H9 (cell line): ENCODE results near the gene SPRY4. TPM values are rescaled to one million over a fixed set of nuclear protein-coding genes. Genes with fewer than 3 reads are reported as not detected.

Experiments
- DNase-seq: peaks from one replicate; pipeline ENCODE4 v3.0.0-alpha.2; 2017
- H2AFZ ChIP-seq: one replicate; pipeline ENCODE4 v1.6.1; 2013; ENCODE audit warnings: mild to moderate bottlenecking, low read length, control low read depth, moderate library complexity
- H2AK5ac ChIP-seq: 2 replicates; pipeline ENCODE4 v1.6.1; 2013; ENCODE audit warnings: low read length, control low read depth, mixed read lengths; ENCODE audit not compliant: insufficient read length
- H2BK120ac ChIP-seq: one replicate; pipeline ENCODE4 v1.6.1; 2013; ENCODE audit warnings: low read depth, mild to moderate bottlenecking, low read length, control low read depth, inconsistent platforms; ENCODE audit not compliant: poor library complexity, severe bottlenecking
- H2BK12ac ChIP-seq: 2 replicates; pipeline ENCODE4 v1.6.1; 2013; ENCODE audit warnings: low read length, control low read depth, mixed read lengths, low read depth; ENCODE audit not compliant: insufficient read length
- H2BK15ac ChIP-seq: 2 replicates; pipeline ENCODE4 v1.6.1; 2013; ENCODE audit warnings: low read depth, low read length, control low read depth
- H2BK20ac ChIP-seq: one replicate; pipeline ENCODE4 v1.6.1; 2013; ENCODE audit warnings: low read depth, mild to moderate bottlenecking, low read length, control low read depth, inconsistent platforms; ENCODE audit not compliant: poor library complexity, severe bottlenecking
- H2BK5ac ChIP-seq: 2 replicates; pipeline ENCODE4 v1.6.1; 2013; ENCODE audit warnings: low read length, control low read depth, mixed read lengths; ENCODE audit not compliant: insufficient read length
- H3K14ac ChIP-seq: 2 replicates; pipeline ENCODE4 v1.6.1; 2013; ENCODE audit warnings: low read length, control low read depth; ENCODE audit not compliant: insufficient read depth
- H3K18ac ChIP-seq: 2 replicates; pipeline ENCODE4 v1.6.1; 2013; ENCODE audit warnings: low read depth, mild to moderate bottlenecking, mixed read lengths, low read length, control low read depth; ENCODE audit not compliant: insufficient read length
- H3K23ac ChIP-seq: 2 replicates; pipeline ENCODE4 v1.6.1; 2013; ENCODE audit warnings: low read length, control low read depth, mixed read lengths, low read depth; ENCODE audit not compliant: insufficient read length
- H3K23me2 ChIP-seq: 2 replicates; pipeline ENCODE4 v1.6.1; 2013; ENCODE audit warnings: low read depth, mild to moderate bottlenecking, mixed read lengths, low read length, control low read depth; ENCODE audit not compliant: insufficient read length, poor library complexity, severe bottlenecking
- H3K27ac ChIP-seq: 2 replicates; pipeline ENCODE4 v1.5.1; 2013; ENCODE audit warnings: low read length, control low read depth, mixed read lengths, low read depth; ENCODE audit not compliant: insufficient read length
- H3K27me3 ChIP-seq: 2 replicates; pipeline ENCODE4 v1.6.1; 2013; ENCODE audit warnings: low read length, control low read depth, inconsistent platforms; ENCODE audit not compliant: insufficient read depth
- H3K4ac ChIP-seq: 2 replicates; pipeline ENCODE4 v1.6.1; 2013; ENCODE audit warnings: low read depth, mild to moderate bottlenecking, control low read depth, inconsistent platforms, low read length, moderate library complexity
- H3K4me1 ChIP-seq: 2 replicates; pipeline ENCODE4 v1.6.1; 2013; ENCODE audit warnings: low read length, control low read depth, inconsistent platforms; ENCODE audit not compliant: insufficient read depth
- H3K4me2 ChIP-seq: 2 replicates; pipeline ENCODE4 v1.6.1; 2013; ENCODE audit warnings: low read length, control low read depth, mixed read lengths; ENCODE audit not compliant: insufficient read length, insufficient read depth
- H3K56ac ChIP-seq: 2 replicates; pipeline ENCODE4 v1.6.1; 2013; ENCODE audit warnings: low read depth, mild to moderate bottlenecking, mixed read lengths, low read length, control low read depth; ENCODE audit not compliant: insufficient read length
- H3K79me1 ChIP-seq: 2 replicates; pipeline ENCODE4 v1.6.1; 2013; ENCODE audit warnings: low read depth, mild to moderate bottlenecking, moderate library complexity, low read length, control low read depth, inconsistent platforms; ENCODE audit not compliant: insufficient read depth, poor library complexity, severe bottlenecking
- H3K79me2 ChIP-seq: 2 replicates; pipeline ENCODE4 v1.6.1; 2013; ENCODE audit warnings: low read length, control low read depth, inconsistent platforms; ENCODE audit not compliant: insufficient read depth
- H3K9ac ChIP-seq: 2 replicates; pipeline ENCODE4 v1.6.1; 2013; ENCODE audit warnings: low read length, control low read depth, mixed read lengths; ENCODE audit not compliant: insufficient read length; ENCODE audit errors: extremely low read depth
- H3K9me3 ChIP-seq: one replicate; pipeline ENCODE4 v1.6.1; 2013; ENCODE audit warnings: low read depth, low read length, inconsistent platforms; ENCODE audit not compliant: control insufficient read depth
- H3T11ph ChIP-seq: one replicate; pipeline ENCODE4 v1.6.1; 2013; ENCODE audit warnings: mild to moderate bottlenecking, low read length, control low read depth, inconsistent platforms
- H4K20me1 ChIP-seq: one replicate; pipeline ENCODE4 v1.6.1; 2013; ENCODE audit not compliant: control insufficient read depth, insufficient read length, insufficient read depth
- H4K5ac ChIP-seq: 2 replicates; pipeline ENCODE4 v1.6.1; 2013; ENCODE audit warnings: low read depth, mild to moderate bottlenecking, mixed read lengths, low read length, control low read depth; ENCODE audit not compliant: insufficient read length
- H4K8ac ChIP-seq: replicated peaks from 2 replicates; pipeline ENCODE4 v1.6.1; 2013; ENCODE audit warnings: low read length, control low read depth, mixed read lengths, low read depth; ENCODE audit not compliant: insufficient read length
- H4K91ac ChIP-seq: 2 replicates; pipeline ENCODE4 v1.6.1; 2013; ENCODE audit warnings: low read depth, mild to moderate bottlenecking, moderate library complexity, mixed read lengths, low read length, control low read depth; ENCODE audit not compliant: insufficient read length
- H3K27ac Mint-ChIP-seq, 3 experiments: 2 replicates in 2 of 3; 3 replicates in 1 of 3; pipeline ENCODE4 v1.8.0; 2020 to 2021; ENCODE audit warnings: mixed read lengths in 3 of 3, mild to moderate bottlenecking in 1 of 3, moderate library complexity in 1 of 3
- H3K27me3 Mint-ChIP-seq: 2 replicates; pipeline ENCODE4 v1.8.0; 2021; ENCODE audit warnings: low read depth, mild to moderate bottlenecking, moderate library complexity, mixed read lengths
- H3K36me3 Mint-ChIP-seq, 3 experiments: 2 replicates in 2 of 3; 3 replicates in 1 of 3; pipeline ENCODE4 v1.8.0; 2020 to 2021; ENCODE audit warnings: low read depth in 3 of 3, mixed read lengths in 3 of 3; ENCODE audit not compliant: insufficient read depth in 1 of 3
- H3K4me1 Mint-ChIP-seq, 2 experiments: 2 replicates each; pipeline ENCODE4 v1.8.0; 2020; ENCODE audit warnings: mixed read lengths in 2 of 2
- H3K4me3 Mint-ChIP-seq, 2 experiments: 2 replicates in 1 of 2; 3 replicates in 1 of 2; pipeline ENCODE4 v1.8.0; 2020 to 2021; ENCODE audit warnings: mild to moderate bottlenecking in 2 of 2, mixed read lengths in 2 of 2, moderate library complexity in 1 of 2
- H3K9me3 Mint-ChIP-seq, 2 experiments: 2 replicates in 1 of 2; 3 replicates in 1 of 2; pipeline ENCODE4 v1.8.0; 2020; ENCODE audit warnings: mild to moderate bottlenecking in 2 of 2, mixed read lengths in 2 of 2, moderate library complexity in 1 of 2
- CTCF ChIP-seq: fragments of 200-600 bp; sonication (generic); conservative IDR thresholded peaks from 3 replicates; pipeline ENCODE4 v1.8.0; 2021; ENCODE audit warnings: antibody characterized with exemption, mild to moderate bottlenecking
- WGBS: extraction: QIAGEN DNeasy Blood & Tissue Kit; methylation state at CpG from one replicate; pipeline ENCODE4 v1.1.7; 2013; ENCODE audit warnings: missing lambda C conversion rate, low lambda C conversion rate, mixed read lengths; ENCODE audit not compliant: insufficient read length; ENCODE audit errors: extremely low coverage; 5-methylcytosine and 5-hydroxymethylcytosine counted together
- total RNA-seq: library from RNA; stranded (reverse); gene quantifications from 2 replicates; pipeline ENCODE4 v1.2.1, GENCODE V29; 2021

Gene SPRY4
- total RNA-seq, 1 experiment from 2014 or later = 92.4 TPM

- no peaks in the 10 kb centered on the region; the same call in 1 of the 2 replicates for H3K27me3 Mint-ChIP-seq
- Histone ChIP-seq H2BK120ac (no peak overlapping the region), H3T11ph (no peak overlapping the region), H3K4me2 (no peak overlapping the region), H3K9ac (no peak overlapping the region), H3K4me1 (peaks cover 12% of the 10 kb centered on the region; the same call in 1 of the 2 replicates), H2AFZ (no peak overlapping the region), H2BK15ac (no peak overlapping the region), H4K5ac (no peak overlapping the region), H2BK20ac (no peak overlapping the region), H3K79me2 (peaks cover 1% of the 10 kb centered on the region; the same call in 1 of the 2 replicates), H2AK5ac (no peak overlapping the region), H3K27me3 (no peaks in the 10 kb centered on the region), H4K20me1 (no peaks in the 10 kb centered on the region), H3K79me1 (peaks cover 2% of the 10 kb centered on the region), H3K18ac (no peak overlapping the region), H3K23ac (no peak overlapping the region), H2BK5ac (no peak overlapping the region), H3K56ac (no peak overlapping the region), H3K14ac (no peak overlapping the region), H3K9me3 (no peaks in the 10 kb centered on the region), H3K23me2 (peaks cover 11% of the 10 kb centered on the region), H2BK12ac (no peak overlapping the region), H3K4ac (no peak overlapping the region), H4K8ac (no peak overlapping the region), H4K91ac (no peak overlapping the region), H3K27ac (no peak overlapping the region)
- no peaks in the 10 kb centered on the region for H3K9me3 Mint-ChIP-seq
- H3K4me3 Mint-ChIP-seq = no peak overlapping the region
- DNase-seq = no peak
- no CpG with 5 or more reads among the region's 2 CpGs for WGBS
- H3K4me1 Mint-ChIP-seq = peaks cover 39 to 49% of the 10 kb centered on the region in 2 experiments
- no peak for TF ChIP-seq CTCF
- peak overlapping the region in 2 of 3 experiments; percentile 8 to 23; a peak in 2 of 7 replicates for H3K27ac Mint-ChIP-seq
- H3K36me3 Mint-ChIP-seq = no peaks in the 10 kb centered on the region
These were observed 5.6 kb upstream of the SPRY4 start for GRCh38 chr5:142330444-142330843.
